BLaER1 (cell line): ENCODE results near the gene DDX54.
"Not testable (repeated sequence)": the region's sequence is repeated elsewhere in the genome, so short reads cannot be mapped to it uniquely, and the experiment has no call there.

ENCODE experiments used
- H3K27ac ChIP-seq: shearing (Covaris generic); formaldehyde crosslinking; 2 replicates; pipeline ENCODE4 v1.8.1; 2022
- H3K27me3 ChIP-seq: shearing (Covaris generic); formaldehyde crosslinking; 2 replicates; pipeline ENCODE4 v1.8.1; 2022
- H3K36me3 ChIP-seq: shearing (Covaris generic); formaldehyde crosslinking; 2 replicates; pipeline ENCODE4 v1.8.1; 2022
- H3K4me1 ChIP-seq: shearing (Covaris generic); formaldehyde crosslinking; 2 replicates; pipeline ENCODE4 v1.8.1; 2022
- H3K4me2 ChIP-seq: shearing (Covaris generic); formaldehyde crosslinking; 2 replicates; pipeline ENCODE4 v1.8.1; 2022
- H3K4me3 ChIP-seq: shearing (Covaris generic); formaldehyde crosslinking; 2 replicates; pipeline ENCODE4 v1.8.1; 2022
- H3K9ac ChIP-seq: shearing (Covaris generic); formaldehyde crosslinking; 2 replicates; pipeline ENCODE4 v1.8.1; 2022
- H3K9me3 ChIP-seq: shearing (Covaris generic); formaldehyde crosslinking; 2 replicates; pipeline ENCODE4 v1.8.1; 2022
- H4K20me1 ChIP-seq: shearing (Covaris generic); formaldehyde crosslinking; 2 replicates; pipeline ENCODE4 v1.8.1; 2022
- Cebpa-rat ChIP-seq: shearing (Covaris generic); IDR thresholded peaks from 2 replicates; pipeline ENCODE4 v1.8.1; 2022

Gene DDX54

DNA sequence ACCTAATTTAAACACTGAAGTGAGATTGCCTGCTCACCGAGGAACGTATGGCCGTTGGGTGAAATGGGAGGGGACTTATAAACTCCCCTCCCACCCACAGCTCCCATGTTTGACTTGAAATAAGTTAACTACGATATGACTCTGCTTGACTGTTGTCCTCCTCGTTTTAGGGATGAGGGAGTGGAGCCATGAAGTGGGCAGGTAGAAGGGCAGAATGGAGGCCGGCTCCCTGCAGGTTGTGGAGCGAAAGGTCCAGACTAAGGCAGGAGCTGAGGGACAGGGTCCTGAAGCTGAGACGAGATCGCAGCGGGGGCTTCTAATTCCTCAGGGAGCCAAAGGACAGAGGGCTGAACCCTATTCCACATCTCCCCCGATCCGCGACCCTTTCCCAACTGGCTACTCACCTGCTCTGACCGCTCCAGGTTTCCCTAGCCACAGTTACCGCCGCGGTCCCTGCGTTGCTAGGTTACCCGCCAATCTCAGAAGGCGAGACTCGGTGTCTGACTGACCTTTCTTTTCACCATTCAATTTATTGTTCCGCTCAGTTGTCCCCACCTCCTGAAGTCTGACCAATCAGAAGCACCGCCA is 35.4 kb upstream of the DDX54 start:
- TF ChIP-seq Cebpa-rat = no peak
- Histone ChIP-seq H3K9ac (no peak overlapping the region; the same call in 1 of the 2 replicates), H3K27ac (no peak overlapping the region)

DNA sequence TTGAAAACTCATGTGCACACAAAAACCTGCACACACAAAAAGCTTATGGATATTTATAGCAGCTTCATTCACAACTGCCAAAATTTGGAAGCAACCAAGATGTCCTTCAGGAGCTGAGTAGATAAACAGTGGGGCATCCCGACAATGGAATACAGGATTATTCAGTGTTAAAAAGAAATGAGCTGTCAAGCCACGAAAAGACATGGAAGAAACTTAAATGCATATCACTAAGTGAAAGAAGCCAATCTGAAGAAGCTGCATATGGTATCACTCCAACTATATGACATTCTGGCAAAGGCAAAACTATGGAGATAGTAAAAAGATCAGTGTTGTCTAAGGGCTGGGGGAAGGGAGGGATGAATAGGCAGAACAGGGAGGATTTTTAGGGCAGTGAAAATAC is 30.7 kb upstream of the DDX54 start:
- H3K36me3 ChIP-seq = no peaks in the 10 kb centered on the region
- no peak overlapping the region for H3K27ac ChIP-seq
- H3K4me2 ChIP-seq = no peak overlapping the region
- no peak for TF ChIP-seq Cebpa-rat
- H3K27me3 ChIP-seq = peaks cover 82% of the 10 kb centered on the region
- no peak overlapping the region for H3K9ac ChIP-seq
- H4K20me1 ChIP-seq = peaks cover 50% of the 10 kb centered on the region; the same call in 1 of the 2 replicates
- no peaks in the 10 kb centered on the region for H3K9me3 ChIP-seq
- peaks cover 21% of the 10 kb centered on the region for H3K4me1 ChIP-seq
- no peak overlapping the region for H3K4me3 ChIP-seq

More for the DNA sequence above, 35.4 kb upstream of the DDX54 start:
- H3K27me3 ChIP-seq = peaks cover 75% of the 10 kb centered on the region
- peaks cover 56% of the 10 kb centered on the region for H3K4me1 ChIP-seq
- peak overlapping the region; percentile 64 for H3K4me3 ChIP-seq
- H3K9me3 ChIP-seq = no peaks in the 10 kb centered on the region
- no peaks in the 10 kb centered on the region for H3K36me3 ChIP-seq
- peak overlapping the region; percentile 97 for H3K4me2 ChIP-seq
- H4K20me1 ChIP-seq = peaks cover 27% of the 10 kb centered on the region; the same call in 1 of the 2 replicates

DNA sequence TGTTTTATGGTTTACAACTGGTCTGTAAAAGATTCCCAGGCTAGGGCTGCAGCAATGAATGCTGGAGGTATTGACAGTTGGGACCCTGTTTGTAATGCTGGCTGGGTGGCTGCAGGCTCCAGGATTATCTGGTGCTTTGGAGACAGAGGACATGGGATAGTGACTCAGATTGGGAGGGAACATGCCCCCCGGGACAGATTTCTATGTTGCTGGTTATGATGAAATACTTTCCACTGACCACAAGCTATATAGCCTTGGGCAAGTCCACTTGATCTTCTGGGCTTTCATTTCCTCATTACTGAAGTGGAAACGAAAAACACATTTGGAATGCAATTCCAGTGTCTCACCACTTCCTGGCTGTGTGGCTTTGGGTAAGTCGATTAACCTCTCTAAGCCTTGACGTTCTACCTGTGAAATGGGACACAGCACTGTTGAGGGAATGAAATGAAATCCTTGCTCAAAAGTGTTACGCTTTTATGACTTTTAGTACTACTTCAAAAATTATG is 29.7 kb upstream of the DDX54 start:
- Histone ChIP-seq H3K9ac (no peak overlapping the region), H3K4me2 (no peak overlapping the region), H3K4me3 (no peak overlapping the region), H3K4me1 (peaks cover 21% of the 10 kb centered on the region), H3K36me3 (no peaks in the 10 kb centered on the region), H4K20me1 (peaks cover 59% of the 10 kb centered on the region; the same call in 1 of the 2 replicates), H3K27me3 (peaks cover 93% of the 10 kb centered on the region), H3K27ac (no peak overlapping the region), H3K9me3 (no peaks in the 10 kb centered on the region)
- peak; percentile 66 for TF ChIP-seq Cebpa-rat

DNA sequence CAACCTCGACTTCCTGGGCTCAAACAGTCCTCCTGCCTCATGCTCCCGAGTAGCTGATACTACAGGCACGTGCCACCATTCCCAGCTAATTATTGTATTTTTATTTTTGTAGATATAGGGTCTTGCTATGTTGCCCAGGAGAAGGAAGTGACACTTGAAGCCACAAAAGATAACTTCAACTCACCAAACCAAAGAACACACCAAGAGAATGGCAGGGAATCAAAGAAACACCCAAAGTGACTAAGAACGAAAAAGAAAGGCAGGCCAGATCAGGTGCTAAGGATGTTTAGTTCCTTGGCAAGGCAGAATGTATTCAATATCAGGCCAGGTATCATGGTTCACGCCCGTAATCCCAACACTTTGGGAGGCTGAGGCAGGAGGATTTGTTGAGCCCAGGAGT is 25.9 kb upstream of the DDX54 start:
- Histone ChIP-seq H3K4me2 (no peak overlapping the region), H3K4me1 (peaks cover 41% of the 10 kb centered on the region), H3K36me3 (no peaks in the 10 kb centered on the region), H3K4me3 (no peak overlapping the region), H3K27ac (no peak overlapping the region), H3K27me3 (peaks cover 84% of the 10 kb centered on the region), H3K9ac (no peak overlapping the region), H3K9me3 (no peaks in the 10 kb centered on the region), H4K20me1 (peaks cover 82% of the 10 kb centered on the region)
- TF ChIP-seq Cebpa-rat = no peak

DNA sequence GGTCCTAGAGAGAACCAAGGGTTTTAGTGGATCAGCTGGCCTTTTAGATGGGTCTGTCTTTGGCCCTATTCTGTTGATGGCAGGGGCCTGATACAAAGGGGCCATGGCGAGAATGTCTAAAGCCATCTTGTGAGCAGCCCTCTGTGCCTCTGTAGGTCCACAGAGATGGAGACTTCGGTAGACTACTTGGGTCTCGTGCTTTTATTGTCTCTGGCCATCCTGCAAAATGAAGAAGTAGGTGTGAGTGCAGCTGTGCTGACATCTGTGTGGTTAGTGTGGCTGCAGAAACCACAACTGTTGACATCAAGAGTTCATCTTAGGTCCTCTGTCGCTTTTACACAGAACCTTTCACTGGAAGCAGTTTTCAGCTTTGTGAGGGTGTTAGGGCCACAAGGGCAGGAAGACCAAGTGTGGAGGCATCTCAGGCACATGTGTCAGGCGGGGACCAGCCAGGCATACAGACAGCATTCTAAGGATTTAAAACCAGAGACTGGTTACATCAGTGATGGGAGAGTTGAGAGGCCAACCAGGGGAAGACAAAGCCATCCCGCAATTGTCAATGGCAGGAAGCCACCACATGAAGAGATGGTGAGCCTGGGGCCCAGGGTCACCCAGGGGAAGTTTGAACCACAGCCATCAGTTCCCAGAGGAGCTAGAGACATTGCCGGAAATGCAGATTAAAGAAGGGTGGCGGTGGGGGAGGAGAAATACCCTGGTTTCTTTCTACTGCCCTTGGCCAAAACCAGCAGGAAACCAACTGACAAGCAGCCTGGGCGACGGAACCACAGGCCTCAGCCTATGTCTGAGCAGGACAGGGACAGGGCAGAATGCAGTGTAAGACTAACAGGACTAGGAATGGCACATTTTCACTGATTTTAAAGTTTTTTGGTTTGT is 23.0 kb upstream of the DDX54 start:
- peak; percentile 47; the same call in 1 of the 2 replicates for TF ChIP-seq Cebpa-rat
- no peaks in the 10 kb centered on the region for H3K9me3 ChIP-seq
- peak overlapping the region; percentile 72 for H3K27ac ChIP-seq
- no peaks in the 10 kb centered on the region for H3K36me3 ChIP-seq
- peaks cover 67% of the 10 kb centered on the region for H4K20me1 ChIP-seq
- H3K4me3 ChIP-seq = no peak overlapping the region
- peak overlapping the region; percentile 89 for H3K4me2 ChIP-seq
- peaks cover 42% of the 10 kb centered on the region for H3K4me1 ChIP-seq
- peak overlapping the region; percentile 13; the same call in 1 of the 2 replicates for H3K9ac ChIP-seq
- H3K27me3 ChIP-seq = peaks cover 74% of the 10 kb centered on the region

DNA sequence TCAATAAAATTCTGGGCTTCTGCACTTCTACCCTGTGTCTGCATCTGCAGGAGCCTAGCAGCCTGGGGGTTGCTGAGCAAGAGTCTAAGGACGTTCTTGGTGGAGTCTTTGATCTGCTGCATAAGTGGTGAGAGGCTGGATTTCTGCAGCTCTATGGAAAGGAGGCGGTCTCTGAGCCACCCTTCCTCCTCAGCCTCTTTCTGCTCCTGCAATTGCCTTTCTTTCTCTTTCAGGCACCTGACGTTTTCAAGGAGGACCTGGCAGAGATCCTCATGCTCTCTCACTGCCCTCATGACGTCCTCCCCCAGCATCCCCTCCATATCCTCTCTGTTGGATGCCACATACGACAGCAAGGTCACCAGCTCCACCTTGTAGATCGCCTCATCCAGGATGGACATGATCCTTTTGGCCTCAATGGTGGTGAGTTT is 22.3 kb upstream of the DDX54 start:
- H3K9me3 ChIP-seq = no peaks in the 10 kb centered on the region
- H3K4me1 ChIP-seq = peaks cover 42% of the 10 kb centered on the region
- no peak overlapping the region for H3K4me3 ChIP-seq
- TF ChIP-seq Cebpa-rat = no peak
- H3K4me2 ChIP-seq = peak overlapping the region; percentile 89
- H3K27ac ChIP-seq = peak overlapping the region; percentile 72
- peaks cover 68% of the 10 kb centered on the region for H4K20me1 ChIP-seq
- peak overlapping the region; percentile 13; the same call in 1 of the 2 replicates for H3K9ac ChIP-seq
- H3K36me3 ChIP-seq = no peaks in the 10 kb centered on the region
- peaks cover 68% of the 10 kb centered on the region for H3K27me3 ChIP-seq

DNA sequence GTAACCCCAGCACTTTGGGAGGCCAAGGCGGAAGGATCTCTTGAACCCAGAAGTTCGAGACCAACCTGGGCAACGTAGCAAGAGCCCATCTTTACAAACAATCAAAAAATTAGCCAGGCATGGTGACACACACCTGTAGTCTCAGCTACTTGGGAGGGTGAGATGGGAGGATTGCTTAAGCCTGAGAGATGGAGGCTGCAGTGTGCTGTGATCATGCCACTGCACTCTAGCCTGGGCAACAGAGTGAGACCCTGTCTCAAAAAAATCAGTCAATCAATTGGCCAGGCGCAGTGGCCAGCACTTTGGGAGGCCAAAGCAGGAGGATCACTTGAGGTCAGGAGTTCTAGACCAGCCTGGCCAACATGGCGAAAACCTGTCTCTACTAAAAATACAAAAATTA is 21.5 kb upstream of the DDX54 start:
- H3K36me3 ChIP-seq, H3K27ac ChIP-seq, H3K4me3 ChIP-seq, H3K9ac ChIP-seq, H3K9me3 ChIP-seq: not testable (repeated sequence)
- Histone ChIP-seq H4K20me1 (peaks cover 69% of the 10 kb centered on the region), H3K4me1 (peaks cover 42% of the 10 kb centered on the region), H3K4me2 (peak overlapping the region; percentile 89), H3K27me3 (peaks cover 64% of the 10 kb centered on the region)

DNA sequence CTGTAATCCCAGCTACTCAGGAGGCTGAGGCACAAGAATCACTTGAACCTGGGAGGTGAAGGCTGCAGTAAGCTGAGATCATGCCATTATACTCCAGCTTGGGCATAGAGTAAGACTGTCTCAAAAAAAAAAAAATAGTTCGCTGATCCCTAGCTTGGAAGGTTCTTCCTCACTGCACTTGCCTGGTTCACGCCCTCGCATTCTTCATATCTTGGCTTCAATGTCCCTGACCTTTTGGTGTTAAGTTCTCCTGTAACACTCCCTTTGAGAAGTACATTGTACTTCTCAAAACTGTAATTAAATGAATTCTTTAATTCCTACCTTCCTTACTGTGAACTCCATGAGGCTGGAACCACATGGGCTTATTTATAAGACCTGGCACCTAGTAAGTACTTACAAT is 19.5 kb upstream of the DDX54 start:
- no peak overlapping the region for H3K4me2 ChIP-seq
- no peak overlapping the region for H3K27ac ChIP-seq

DNA sequence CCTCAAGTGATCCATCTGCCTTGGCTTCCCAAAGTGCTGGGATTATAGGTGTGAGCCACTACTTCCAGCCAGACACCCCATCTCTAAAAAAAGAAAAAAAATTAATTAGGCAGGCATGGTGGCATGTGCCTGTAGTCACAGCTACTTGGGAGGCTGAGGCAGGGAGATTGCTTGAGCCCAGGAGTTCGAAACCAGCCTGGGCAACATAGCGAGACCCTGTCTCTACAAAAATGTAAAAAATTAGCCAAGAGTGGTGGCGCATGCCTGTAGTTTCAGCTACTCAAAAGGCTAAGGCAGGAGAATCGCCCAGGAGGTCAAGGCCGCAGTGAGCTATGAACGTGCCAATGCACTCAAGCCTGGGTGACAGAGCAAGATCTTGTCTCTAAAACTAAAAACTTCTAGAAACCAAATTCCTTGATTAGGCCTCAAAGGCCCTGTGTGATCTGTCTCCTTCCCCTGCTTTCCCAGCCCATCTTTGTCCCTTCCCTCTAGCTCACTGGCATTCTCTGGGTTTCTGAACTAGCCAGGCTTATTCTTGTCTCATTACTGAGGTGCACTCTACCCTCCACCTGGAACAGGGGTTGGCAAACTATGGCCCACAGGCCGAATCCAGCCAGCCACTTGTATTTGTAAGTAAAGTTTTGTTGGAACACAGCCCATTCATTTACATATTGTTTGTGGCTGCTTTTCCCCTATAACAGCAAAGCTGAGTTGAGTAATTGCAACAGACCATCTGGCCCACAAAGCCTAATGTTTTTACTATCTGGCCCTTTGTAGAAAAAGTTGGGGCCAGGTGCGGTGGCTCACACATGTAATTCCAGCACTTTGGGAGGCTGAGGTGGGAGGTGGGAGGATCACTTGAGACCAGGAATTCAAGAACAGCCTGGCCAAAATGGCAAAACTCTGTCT is 18.8 kb upstream of the DDX54 start:
- H3K27ac ChIP-seq = no peak overlapping the region
- H3K4me2 ChIP-seq = no peak overlapping the region
- no peak overlapping the region for H3K4me3 ChIP-seq
- H3K36me3 ChIP-seq = no peaks in the 10 kb centered on the region
- H3K9ac ChIP-seq = no peak overlapping the region
- H3K9me3 ChIP-seq = no peaks in the 10 kb centered on the region
- peaks cover 29% of the 10 kb centered on the region for H3K4me1 ChIP-seq
- H4K20me1 ChIP-seq = peaks cover 53% of the 10 kb centered on the region
- no peak for TF ChIP-seq Cebpa-rat
- H3K27me3 ChIP-seq = peaks cover 47% of the 10 kb centered on the region

More for the DNA sequence above, 19.5 kb upstream of the DDX54 start:
- H3K9ac ChIP-seq = no peak overlapping the region
- H3K9me3 ChIP-seq = no peaks in the 10 kb centered on the region
- peaks cover 57% of the 10 kb centered on the region for H4K20me1 ChIP-seq
- H3K4me3 ChIP-seq = no peak overlapping the region
- H3K4me1 ChIP-seq = peaks cover 36% of the 10 kb centered on the region
- no peaks in the 10 kb centered on the region for H3K36me3 ChIP-seq
- peaks cover 53% of the 10 kb centered on the region for H3K27me3 ChIP-seq
- TF ChIP-seq Cebpa-rat = no peak
